ENCODE data around the gene NME1. TPM values are rescaled to one million over a fixed set of nuclear protein-coding genes. Genes with fewer than 3 reads are reported as not detected.

Gene NME1
- total RNA-seq, 1 experiment from 2014 or later, result 234 TPM

DNA sequence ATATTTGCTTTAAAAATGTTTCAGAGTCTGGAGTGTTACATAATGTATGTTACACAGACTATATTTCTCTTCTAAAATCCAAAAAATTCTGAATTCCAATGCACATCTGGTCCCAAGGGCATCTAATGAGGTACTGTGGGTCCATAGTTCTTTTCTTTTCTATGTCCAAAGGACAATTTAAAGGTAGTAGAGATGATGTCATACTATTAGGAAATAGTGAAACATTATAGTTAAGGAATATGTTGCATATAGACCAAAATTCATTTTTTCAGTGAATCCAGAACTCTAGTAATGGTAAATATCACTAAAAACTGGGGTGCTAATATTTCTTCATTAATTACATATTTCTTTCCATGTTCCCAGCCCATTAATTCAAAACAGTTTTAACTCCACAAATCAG lies 35.8 kb downstream of the NME1 start:
- no peak for DNase-seq (ENCODE audit: low read depth)

DNA sequence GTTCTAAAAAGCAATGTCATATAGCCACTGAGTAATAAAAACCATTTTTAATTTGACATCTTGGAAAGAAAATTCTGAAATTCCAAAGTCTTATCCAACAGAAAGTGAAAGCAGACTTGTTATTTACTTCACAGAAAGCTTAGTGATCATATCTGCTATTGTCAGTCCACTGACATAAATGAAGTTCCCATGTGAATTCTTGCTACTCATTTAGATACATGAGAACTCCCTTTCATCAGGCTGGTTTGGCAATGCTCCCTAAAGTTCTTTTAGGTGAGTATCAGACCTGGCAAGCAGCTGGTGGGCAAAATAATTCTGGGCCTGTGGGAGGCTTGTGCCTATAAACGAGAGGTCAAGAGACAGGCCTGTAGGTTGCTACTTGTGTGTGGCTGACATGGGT lies 36.3 kb downstream of the NME1 start:
- peak; percentile 9 for DNase-seq (ENCODE audit: low read depth)

DNA sequence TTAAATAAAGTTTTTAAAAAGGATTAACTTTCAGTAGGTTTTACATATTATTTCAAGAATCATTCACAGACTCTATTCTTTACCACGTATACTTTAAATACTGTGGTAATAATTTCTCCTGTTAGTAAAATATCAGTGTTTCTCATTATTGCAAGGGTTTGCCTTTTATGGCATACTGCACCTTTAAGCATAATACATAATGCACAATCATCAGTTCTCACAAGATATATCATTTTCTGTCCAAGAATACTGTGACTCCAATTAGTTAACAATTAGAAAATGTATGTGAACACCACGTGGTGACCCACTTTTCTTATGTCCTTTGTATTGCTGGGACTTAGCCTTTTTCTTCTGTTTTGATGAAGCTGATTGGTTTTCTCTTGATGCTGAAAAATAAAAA lies 38.5 kb downstream of the NME1 start:
- DNase-seq (ENCODE audit: low read depth), result no peak

DNA sequence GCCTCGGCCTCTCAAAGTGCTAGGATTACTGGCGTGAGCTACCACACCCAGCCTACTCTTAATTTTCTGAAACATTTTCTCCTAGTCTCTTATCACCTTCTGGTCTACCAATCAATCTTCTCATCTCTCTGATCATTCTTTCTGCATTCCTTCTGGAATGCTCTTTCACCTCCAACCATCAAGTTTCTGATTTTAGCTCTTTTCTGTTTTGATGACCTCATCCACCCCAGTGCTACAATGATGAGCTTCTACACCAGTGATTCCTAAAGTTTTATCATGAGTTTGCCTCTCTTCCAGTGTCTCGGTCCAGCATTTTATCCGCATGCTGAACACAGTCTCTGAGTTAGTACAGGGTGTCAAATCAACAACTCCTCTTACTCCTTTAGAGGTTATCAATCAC lies 44.4 kb downstream of the NME1 start:
- DNase-seq (ENCODE audit: low read depth), result no peak

DNA sequence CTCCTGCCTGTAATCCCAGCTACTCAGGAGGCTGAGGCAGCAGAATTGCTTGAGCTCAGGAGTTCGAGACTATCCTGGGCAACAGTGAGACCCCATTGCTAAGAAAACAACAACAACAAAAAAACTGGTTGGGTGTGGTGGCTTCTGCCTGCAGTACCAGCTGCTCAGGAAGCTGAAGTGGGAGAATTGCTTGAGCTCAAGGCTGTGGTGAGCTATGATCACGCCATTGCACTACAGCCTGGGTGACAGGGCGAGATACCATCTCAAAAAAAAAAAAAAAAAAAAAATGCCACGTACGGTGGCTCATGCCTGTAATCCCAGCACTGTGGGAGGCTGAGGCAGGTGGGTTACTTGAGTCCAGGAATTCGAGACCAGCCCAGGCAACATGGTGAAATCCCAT lies 46.9 kb downstream of the NME1 start:
- no peak for DNase-seq (ENCODE audit: low read depth)

DNA sequence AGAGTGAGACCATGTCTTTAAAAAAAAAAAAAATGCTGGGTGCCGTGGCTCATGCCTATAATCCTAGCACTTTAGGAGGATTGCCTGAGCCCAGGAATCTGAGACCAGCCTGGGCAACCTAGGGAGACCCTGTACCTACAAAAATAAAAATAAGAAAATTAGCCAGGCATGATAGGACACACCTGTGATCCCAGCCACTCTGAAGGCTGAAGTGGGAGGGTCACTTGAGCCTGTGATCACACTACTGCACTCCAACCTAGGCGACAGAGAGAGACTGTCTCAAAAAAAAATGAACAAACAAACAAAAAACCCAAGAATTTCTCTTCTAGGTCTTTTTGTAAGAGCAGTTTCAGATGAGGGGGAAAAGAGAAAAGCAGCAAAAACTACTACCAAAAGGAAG lies 47.5 kb downstream of the NME1 start:
- no peak for DNase-seq (ENCODE audit: low read depth)

DNA sequence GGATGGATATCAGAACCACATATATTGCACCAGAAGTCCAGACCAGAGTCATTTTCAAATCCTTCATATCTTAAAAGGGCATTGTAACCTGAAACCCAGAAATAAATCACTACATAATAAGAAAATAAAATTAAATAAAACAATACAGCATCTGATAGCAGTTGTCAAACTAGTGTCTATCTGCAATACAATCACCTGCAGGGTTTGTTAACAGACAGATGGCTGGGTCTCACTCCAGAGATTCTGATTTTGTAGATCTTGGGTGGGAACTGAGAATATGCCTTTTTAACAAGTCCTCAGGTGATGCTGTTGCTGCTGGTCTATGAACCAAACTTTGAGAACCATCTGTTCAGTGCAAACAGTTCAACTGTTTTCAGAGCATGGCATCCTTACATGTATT lies 50.5 kb downstream of the NME1 start:
- no peak for DNase-seq (ENCODE audit: low read depth)

Other genes with a start within 250 kb of the NME1 start
- gene SPAG9, start 32.7 kb upstream of the NME1 start, total RNA-seq (2014; rRNA removed), result 83.7 and 89.6 TPM in 2 replicates
- 683 and 689 TPM in 2 replicates for gene NME2, start 12.9 kb downstream of the NME1 start, total RNA-seq (2014; rRNA removed)
- gene MBTD1, start 106.5 kb downstream of the NME1 start, total RNA-seq (2014; rRNA removed), result 3.5 and 5.9 TPM in 2 replicates
- 65.1 and 67.6 TPM in 2 replicates for gene UTP18, start 107.0 kb downstream of the NME1 start, total RNA-seq (2014; rRNA removed)

Measured in LHCN-M2 (cell line).